H9 (cell line): ENCODE measurements around the gene ITPRIPL1. TPM values are rescaled to one million over a fixed set of nuclear protein-coding genes. Genes with fewer than 3 reads are reported as not detected.

Experiments used
- DNase-seq: peaks from one replicate; pipeline ENCODE4 v3.0.0-alpha.2; 2017
- H2AFZ ChIP-seq: one replicate; pipeline ENCODE4 v1.6.1; 2013; ENCODE audit warnings: mild to moderate bottlenecking, low read length, control low read depth, moderate library complexity
- H2AK5ac ChIP-seq: 2 replicates; pipeline ENCODE4 v1.6.1; 2013; ENCODE audit warnings: low read length, control low read depth, mixed read lengths; ENCODE audit not compliant: insufficient read length
- H2BK120ac ChIP-seq: one replicate; pipeline ENCODE4 v1.6.1; 2013; ENCODE audit warnings: low read depth, mild to moderate bottlenecking, low read length, control low read depth, inconsistent platforms; ENCODE audit not compliant: poor library complexity, severe bottlenecking
- H2BK12ac ChIP-seq: 2 replicates; pipeline ENCODE4 v1.6.1; 2013; ENCODE audit warnings: low read length, control low read depth, mixed read lengths, low read depth; ENCODE audit not compliant: insufficient read length
- H2BK15ac ChIP-seq: 2 replicates; pipeline ENCODE4 v1.6.1; 2013; ENCODE audit warnings: low read depth, low read length, control low read depth
- H2BK20ac ChIP-seq: one replicate; pipeline ENCODE4 v1.6.1; 2013; ENCODE audit warnings: low read depth, mild to moderate bottlenecking, low read length, control low read depth, inconsistent platforms; ENCODE audit not compliant: poor library complexity, severe bottlenecking
- H2BK5ac ChIP-seq: 2 replicates; pipeline ENCODE4 v1.6.1; 2013; ENCODE audit warnings: low read length, control low read depth, mixed read lengths; ENCODE audit not compliant: insufficient read length
- H3K14ac ChIP-seq: 2 replicates; pipeline ENCODE4 v1.6.1; 2013; ENCODE audit warnings: low read length, control low read depth; ENCODE audit not compliant: insufficient read depth
- H3K18ac ChIP-seq: 2 replicates; pipeline ENCODE4 v1.6.1; 2013; ENCODE audit warnings: low read depth, mild to moderate bottlenecking, mixed read lengths, low read length, control low read depth; ENCODE audit not compliant: insufficient read length
- H3K23ac ChIP-seq: 2 replicates; pipeline ENCODE4 v1.6.1; 2013; ENCODE audit warnings: low read length, control low read depth, mixed read lengths, low read depth; ENCODE audit not compliant: insufficient read length
- H3K23me2 ChIP-seq: 2 replicates; pipeline ENCODE4 v1.6.1; 2013; ENCODE audit warnings: low read depth, mild to moderate bottlenecking, mixed read lengths, low read length, control low read depth; ENCODE audit not compliant: insufficient read length, poor library complexity, severe bottlenecking
- H3K27ac ChIP-seq: 2 replicates; pipeline ENCODE4 v1.5.1; 2013; ENCODE audit warnings: low read length, control low read depth, mixed read lengths, low read depth; ENCODE audit not compliant: insufficient read length
- H3K27me3 ChIP-seq: 2 replicates; pipeline ENCODE4 v1.6.1; 2013; ENCODE audit warnings: low read length, control low read depth, inconsistent platforms; ENCODE audit not compliant: insufficient read depth
- H3K4ac ChIP-seq: 2 replicates; pipeline ENCODE4 v1.6.1; 2013; ENCODE audit warnings: low read depth, mild to moderate bottlenecking, control low read depth, inconsistent platforms, low read length, moderate library complexity
- H3K4me1 ChIP-seq: 2 replicates; pipeline ENCODE4 v1.6.1; 2013; ENCODE audit warnings: low read length, control low read depth, inconsistent platforms; ENCODE audit not compliant: insufficient read depth
- H3K4me2 ChIP-seq: 2 replicates; pipeline ENCODE4 v1.6.1; 2013; ENCODE audit warnings: low read length, control low read depth, mixed read lengths; ENCODE audit not compliant: insufficient read length, insufficient read depth
- H3K56ac ChIP-seq: 2 replicates; pipeline ENCODE4 v1.6.1; 2013; ENCODE audit warnings: low read depth, mild to moderate bottlenecking, mixed read lengths, low read length, control low read depth; ENCODE audit not compliant: insufficient read length
- H3K79me1 ChIP-seq: 2 replicates; pipeline ENCODE4 v1.6.1; 2013; ENCODE audit warnings: low read depth, mild to moderate bottlenecking, moderate library complexity, low read length, control low read depth, inconsistent platforms; ENCODE audit not compliant: insufficient read depth, poor library complexity, severe bottlenecking
- H3K79me2 ChIP-seq: 2 replicates; pipeline ENCODE4 v1.6.1; 2013; ENCODE audit warnings: low read length, control low read depth, inconsistent platforms; ENCODE audit not compliant: insufficient read depth
- H3K9ac ChIP-seq: 2 replicates; pipeline ENCODE4 v1.6.1; 2013; ENCODE audit warnings: low read length, control low read depth, mixed read lengths; ENCODE audit not compliant: insufficient read length; ENCODE audit errors: extremely low read depth
- H3K9me3 ChIP-seq: one replicate; pipeline ENCODE4 v1.6.1; 2013; ENCODE audit warnings: low read depth, low read length, inconsistent platforms; ENCODE audit not compliant: control insufficient read depth
- H3T11ph ChIP-seq: one replicate; pipeline ENCODE4 v1.6.1; 2013; ENCODE audit warnings: mild to moderate bottlenecking, low read length, control low read depth, inconsistent platforms
- H4K20me1 ChIP-seq: one replicate; pipeline ENCODE4 v1.6.1; 2013; ENCODE audit not compliant: control insufficient read depth, insufficient read length, insufficient read depth
- H4K5ac ChIP-seq: 2 replicates; pipeline ENCODE4 v1.6.1; 2013; ENCODE audit warnings: low read depth, mild to moderate bottlenecking, mixed read lengths, low read length, control low read depth; ENCODE audit not compliant: insufficient read length
- H4K8ac ChIP-seq: replicated peaks from 2 replicates; pipeline ENCODE4 v1.6.1; 2013; ENCODE audit warnings: low read length, control low read depth, mixed read lengths, low read depth; ENCODE audit not compliant: insufficient read length
- H4K91ac ChIP-seq: 2 replicates; pipeline ENCODE4 v1.6.1; 2013; ENCODE audit warnings: low read depth, mild to moderate bottlenecking, moderate library complexity, mixed read lengths, low read length, control low read depth; ENCODE audit not compliant: insufficient read length
- H3K27ac Mint-ChIP-seq, 3 experiments: 2 replicates in 2 of 3; 3 replicates in 1 of 3; pipeline ENCODE4 v1.8.0; 2020 to 2021; ENCODE audit warnings: mixed read lengths in 3 of 3, mild to moderate bottlenecking in 1 of 3, moderate library complexity in 1 of 3
- H3K27me3 Mint-ChIP-seq: 2 replicates; pipeline ENCODE4 v1.8.0; 2021; ENCODE audit warnings: low read depth, mild to moderate bottlenecking, moderate library complexity, mixed read lengths
- H3K36me3 Mint-ChIP-seq, 3 experiments: 2 replicates in 2 of 3; 3 replicates in 1 of 3; pipeline ENCODE4 v1.8.0; 2020 to 2021; ENCODE audit warnings: low read depth in 3 of 3, mixed read lengths in 3 of 3; ENCODE audit not compliant: insufficient read depth in 1 of 3
- H3K4me1 Mint-ChIP-seq, 2 experiments: 2 replicates each; pipeline ENCODE4 v1.8.0; 2020; ENCODE audit warnings: mixed read lengths in 2 of 2
- H3K4me3 Mint-ChIP-seq, 2 experiments: 2 replicates in 1 of 2; 3 replicates in 1 of 2; pipeline ENCODE4 v1.8.0; 2020 to 2021; ENCODE audit warnings: mild to moderate bottlenecking in 2 of 2, mixed read lengths in 2 of 2, moderate library complexity in 1 of 2
- H3K9me3 Mint-ChIP-seq, 2 experiments: 2 replicates in 1 of 2; 3 replicates in 1 of 2; pipeline ENCODE4 v1.8.0; 2020; ENCODE audit warnings: mild to moderate bottlenecking in 2 of 2, mixed read lengths in 2 of 2, moderate library complexity in 1 of 2
- CTCF ChIP-seq: fragments of 200-600 bp; sonication (generic); conservative IDR thresholded peaks from 3 replicates; pipeline ENCODE4 v1.8.0; 2021; ENCODE audit warnings: antibody characterized with exemption, mild to moderate bottlenecking
- WGBS: extraction: QIAGEN DNeasy Blood & Tissue Kit; methylation state at CpG from one replicate; pipeline ENCODE4 v1.1.7; 2013; ENCODE audit warnings: missing lambda C conversion rate, low lambda C conversion rate, mixed read lengths; ENCODE audit not compliant: insufficient read length; ENCODE audit errors: extremely low coverage; 5-methylcytosine and 5-hydroxymethylcytosine counted together
- total RNA-seq: library from RNA; stranded (reverse); gene quantifications from 2 replicates; pipeline ENCODE4 v1.2.1, GENCODE V29; 2021

ITPRIPL1 gene
- total RNA-seq, 1 experiment from 2014 or later: 16.3 TPM

- no peaks in the 10 kb centered on the region for H3K4me1 Mint-ChIP-seq
- no CpG with 5 or more reads among the region's 1 CpG for WGBS
- Histone ChIP-seq H2BK15ac (no peak overlapping the region), H2BK20ac (no peak overlapping the region), H3K79me2 (no peaks in the 10 kb centered on the region; the same call in 1 of the 2 replicates), H3K79me1 (no peaks in the 10 kb centered on the region), H2BK120ac (no peak overlapping the region), H3K14ac (no peak overlapping the region), H2AK5ac (no peak overlapping the region), H3K23ac (no peak overlapping the region), H3K9me3 (no peaks in the 10 kb centered on the region), H3K23me2 (no peaks in the 10 kb centered on the region), H2BK5ac (no peak overlapping the region), H2AFZ (no peak overlapping the region), H4K20me1 (no peaks in the 10 kb centered on the region), H3K56ac (no peak overlapping the region), H4K91ac (no peak overlapping the region), H2BK12ac (no peak overlapping the region), H3K27me3 (no peaks in the 10 kb centered on the region), H4K8ac (no peak overlapping the region), H3K4me2 (no peak overlapping the region), H3K4ac (no peak overlapping the region), H3K9ac (no peak overlapping the region), H3T11ph (no peak overlapping the region), H4K5ac (no peak overlapping the region), H3K4me1 (no peaks in the 10 kb centered on the region), H3K27ac (no peak overlapping the region), H3K18ac (no peak overlapping the region)
- H3K27me3 Mint-ChIP-seq: no peaks in the 10 kb centered on the region
- no peak for TF ChIP-seq CTCF
- DNase-seq: no peak
- H3K9me3 Mint-ChIP-seq: no peaks in the 10 kb centered on the region
- H3K36me3 Mint-ChIP-seq: peaks cover 48 to 90% (median 85%) of the 10 kb centered on the region in 3 experiments; a peak in 6 of 7 replicates
- H3K27ac Mint-ChIP-seq: no peak overlapping the region; a peak in 1 of 7 replicates
- no peak overlapping the region for H3K4me3 Mint-ChIP-seq
These were observed 22.3 kb downstream of the ITPRIPL1 start for GRCh38 chr2:96347395-96347794.
